Common myeloid progenitor, CD34-positive (primary cell): ENCODE results near the gene LSM10.

Source experiments
- CTCF ChIA-PET: fragments of 350-600 bp; sonication (Branson Sonifier 250); formaldehyde crosslinking; loops from one replicate; lab custom pipeline; 2021; ENCODE audit warnings: antibody characterized with exemption; lab: Charles Lee
- POLR2A ChIA-PET: fragments of 350-600 bp; sonication (Branson Sonifier 250); formaldehyde crosslinking; loops from one replicate; lab custom pipeline; 2021; ENCODE audit warnings: antibody characterized with exemption; lab: Charles Lee
- DNase-seq, 3 donors: peaks; one replicate each; pipeline versions ENCODE4 v3.0.0 to v3.0.0-alpha.2; 2013
- H3K27ac ChIP-seq, 2 experiments: 1 replicate in 1 of 2; 2 replicates in 1 of 2; pipeline ENCODE4 v1.7.0; 2013; ENCODE audit warnings: inconsistent platforms in 2 of 2, low read length in 2 of 2, mild to moderate bottlenecking in 2 of 2, low read depth in 1 of 2, moderate library complexity in 1 of 2; ENCODE audit not compliant: severe bottlenecking in 2 of 2, insufficient read depth in 1 of 2, poor library complexity in 1 of 2
- H3K27me3 ChIP-seq, 5 experiments: replicated peaks in 2 of 5; 1 replicate in 3 of 5; 2 replicates in 2 of 5; pipeline versions ENCODE4 v1.6.1 to v1.7.0; 2013; ENCODE audit warnings: low read length in 4 of 5, mild to moderate bottlenecking in 2 of 5, moderate library complexity in 2 of 5, inconsistent platforms in 1 of 5; ENCODE audit not compliant: insufficient read depth in 5 of 5, control insufficient read depth in 4 of 5
- H3K36me3 ChIP-seq, 4 experiments: 1 replicate in 2 of 4; 2 replicates in 2 of 4; pipeline versions ENCODE4 v1.6.1 to v1.7.0; 2013; ENCODE audit warnings: low read length in 3 of 4, control low read depth in 1 of 4, mild to moderate bottlenecking in 1 of 4; ENCODE audit not compliant: control insufficient read depth in 4 of 4, insufficient read depth in 4 of 4
- H3K4me1 ChIP-seq, 4 experiments: 1 replicate in 3 of 4; 2 replicates in 1 of 4; pipeline versions ENCODE4 v1.6.1 to v1.7.1; 2013; ENCODE audit warnings: low read length in 3 of 4, mild to moderate bottlenecking in 3 of 4, control low read depth in 1 of 4, inconsistent platforms in 1 of 4, moderate library complexity in 1 of 4; ENCODE audit not compliant: control insufficient read depth in 4 of 4, insufficient read depth in 4 of 4; ENCODE audit errors: control extremely low read depth in 1 of 4
- H3K4me3 ChIP-seq, 7 experiments: 1 replicate in 4 of 7; 2 replicates in 3 of 7; pipeline versions ENCODE4 v1.5.1 to v1.7.0; 2013; ENCODE audit warnings: mild to moderate bottlenecking in 7 of 7, low read length in 6 of 7, moderate library complexity in 6 of 7, inconsistent platforms in 2 of 7, low read depth in 2 of 7, control low read depth in 1 of 7; ENCODE audit not compliant: insufficient read depth in 4 of 7, control insufficient read depth in 1 of 7; ENCODE audit errors: extremely low read depth in 1 of 7
- H3K9me3 ChIP-seq, 5 experiments: 1 replicate in 4 of 5; 2 replicates in 1 of 5; pipeline versions ENCODE4 v1.6.1 to v1.7.1; 2013; ENCODE audit warnings: low read length in 4 of 5, mild to moderate bottlenecking in 2 of 5, inconsistent platforms in 1 of 5, low read depth in 1 of 5, moderate library complexity in 1 of 5; ENCODE audit not compliant: control insufficient read depth in 4 of 5, insufficient read depth in 2 of 5; ENCODE audit errors: control extremely low read depth in 1 of 5
- WGBS: methylation state at CpG from one replicate; pipeline ENCODE4 v1.1.5; 2013; ENCODE audit not compliant: insufficient coverage; 5-methylcytosine and 5-hydroxymethylcytosine counted together

The LSM10 gene

GRCh38 chr1:36393686-36394085 lies 4.0 kb downstream of the LSM10 start:
- ChIA-PET POLR2A (no interaction called here), CTCF (interaction anchor here (0.7 to 1.5 kb wide), 4 partner anchors 16 to 51 kb away, joined by 3 to 5 read pairs (median 4); no protein-coding TSS in a partner anchor)
- 98% methylated on average over 18 of the region's 19 CpGs for WGBS

GRCh38 chr1:36392836-36393235 lies 4.9 kb downstream of the LSM10 start:
- H3K9me3 ChIP-seq = no peaks in the 10 kb centered on the region
- CTCF ChIA-PET = interaction anchor here (1.4 to 1.5 kb wide), 2 partner anchors 25 to 50 kb away, joined by 4 read pairs; no protein-coding TSS in a partner anchor
- no peak overlapping the region for H3K4me3 ChIP-seq
- no peaks in the 10 kb centered on the region for H3K27me3 ChIP-seq
- 100% methylated on average over 4 of the region's 4 CpGs for WGBS
- no peak for DNase-seq
- POLR2A ChIA-PET = interaction anchor here (1.0 kb wide), 1 partner anchor 23 kb away, joined by 3 read pairs; no protein-coding TSS in a partner anchor
- peaks cover 0 to 19% (median 10%) of the 10 kb centered on the region in 4 experiments for H3K4me1 ChIP-seq
- peaks cover 4 to 44% (median 34%) of the 10 kb centered on the region in 4 experiments for H3K36me3 ChIP-seq
- no peak overlapping the region for H3K27ac ChIP-seq

More at GRCh38 chr1:36393686-36394085, 4.0 kb downstream of the LSM10 start:
- Histone ChIP-seq H3K36me3 (peaks cover 4 to 44% (median 34%) of the 10 kb centered on the region in 4 experiments), H3K4me1 (peaks cover 0 to 22% (median 14%) of the 10 kb centered on the region in 4 experiments), H3K27ac (no peak overlapping the region), H3K27me3 (no peaks in the 10 kb centered on the region), H3K4me3 (no peak overlapping the region), H3K9me3 (no peaks in the 10 kb centered on the region)
- DNase-seq = no peak

GRCh38 chr1:36391271-36391670 lies 6.4 kb downstream of the LSM10 start:
- POLR2A ChIA-PET = no interaction called here
- 97% methylated on average over 5 of the region's 8 CpGs for WGBS
- H3K27ac ChIP-seq = peak overlapping the region in 1 of 2 experiments; percentile 59
- peaks cover 4 to 44% (median 34%) of the 10 kb centered on the region in 4 experiments for H3K36me3 ChIP-seq
- H3K4me1 ChIP-seq = peaks cover 9 to 26% (median 14%) of the 10 kb centered on the region in 4 experiments
- DNase-seq = no peak
- H3K27me3 ChIP-seq = no peaks in the 10 kb centered on the region
- H3K4me3 ChIP-seq = no peak overlapping the region
- CTCF ChIA-PET = interaction anchor here (1.2 kb wide), 1 partner anchor 15 kb away, joined by 3 read pairs; no protein-coding TSS in a partner anchor
- no peaks in the 10 kb centered on the region for H3K9me3 ChIP-seq

- no peak for DNase-seq
- WGBS = 86% methylated on average over 2 of the region's 2 CpGs
- ChIA-PET POLR2A (no interaction called here), CTCF (interaction anchor here (0.6 kb wide), 1 partner anchor 408 kb away, joined by 3 read pairs; no protein-coding TSS in a partner anchor)
- Histone ChIP-seq H3K27ac (no peak overlapping the region), H3K4me3 (no peak overlapping the region), H3K36me3 (peaks cover 4 to 44% (median 34%) of the 10 kb centered on the region in 4 experiments), H3K27me3 (no peaks in the 10 kb centered on the region), H3K4me1 (peaks cover 9 to 29% (median 17%) of the 10 kb centered on the region in 4 experiments), H3K9me3 (no peaks in the 10 kb centered on the region)
Measured at GRCh38 chr1:36390411-36390810, 7.3 kb downstream of the LSM10 start.

GRCh38 chr1:36389999-36390398 lies 7.7 kb downstream of the LSM10 start:
- ChIA-PET POLR2A (no interaction called here), CTCF (interaction anchor here (0.6 kb wide), 1 partner anchor 407 kb away, joined by 3 read pairs; no protein-coding TSS in a partner anchor)
- DNase-seq = no peak
- no CpG with 5 or more reads among the region's 1 CpG for WGBS
- peaks cover 4 to 44% (median 34%) of the 10 kb centered on the region in 4 experiments for H3K36me3 ChIP-seq
- no peaks in the 10 kb centered on the region for H3K27me3 ChIP-seq
- H3K4me1 ChIP-seq = peaks cover 9 to 31% (median 18%) of the 10 kb centered on the region in 4 experiments
- no peaks in the 10 kb centered on the region for H3K9me3 ChIP-seq
- no peak overlapping the region for H3K27ac ChIP-seq
- no peak overlapping the region for H3K4me3 ChIP-seq

GRCh38 chr1:36389261-36389660 lies 8.4 kb downstream of the LSM10 start:
- Histone ChIP-seq H3K27me3 (no peaks in the 10 kb centered on the region), H3K4me1 (peaks cover 11 to 38% (median 25%) of the 10 kb centered on the region in 4 experiments), H3K4me3 (no peak overlapping the region), H3K9me3 (no peaks in the 10 kb centered on the region), H3K36me3 (peaks cover 4 to 43% (median 34%) of the 10 kb centered on the region in 4 experiments), H3K27ac (no peak overlapping the region)
- POLR2A ChIA-PET = no interaction called here
- CTCF ChIA-PET = interaction anchor here (0.8 to 1.0 kb wide), 2 partner anchors 11 to 20 kb away, joined by 3 to 5 read pairs; no protein-coding TSS in a partner anchor
- WGBS = 100% methylated on average over 1 of the region's 2 CpGs
- DNase-seq = no peak
